SK-N-SH (cell line): ENCODE results near the gene ARHGAP26. TPM values are rescaled to one million over a fixed set of nuclear protein-coding genes. Genes with fewer than 3 reads are reported as not detected.

Experiments used
- CTCF ChIA-PET: fragments of 300-600, 350-600 bp; formaldehyde crosslinking; extraction: SDS; loops from one replicate; lab custom pipeline; 2021; lab: Yijun Ruan, JAX
- POLR2A ChIA-PET: fragments of 350-600 bp; sonication (Branson Sonifier 250); formaldehyde crosslinking; extraction: SDS; loops from one replicate; lab custom pipeline; 2020; ENCODE audit warnings: antibody characterized with exemption, inconsistent platforms; lab: Yijun Ruan, JAX
- DNase-seq: peaks from one replicate; pipeline ENCODE4 v3.0.0; 2012
- H2AFZ ChIP-seq: fragments of 200-600 bp; sonication (generic); 2 replicates; pipeline ENCODE4 v1.8.1; 2016; ENCODE audit warnings: antibody characterized with exemption, mild to moderate bottlenecking, low read depth
- H3F3A ChIP-seq: fragments of 200-600 bp; sonication (generic); replicated peaks from 2 replicates; pipeline ENCODE3; 2016; ENCODE audit warnings: antibody characterized with exemption, mild to moderate bottlenecking; ENCODE audit not compliant: insufficient read depth
- H3K27ac ChIP-seq, 2 experiments: fragments of 200-500 bp in 1 of 2; fragments of 200-600 bp in 1 of 2; sonication (Bioruptor generic) in 1 of 2; sonication (generic), shearing (Covaris generic) in 1 of 2; 2 replicates each; pipeline versions ENCODE4 v1.5.1 to v1.6.1; 2014 to 2016; ENCODE audit warnings: low read depth in 2 of 2, inconsistent platforms in 1 of 2, low read length in 1 of 2, mild to moderate bottlenecking in 1 of 2, mixed read lengths in 1 of 2
- H3K27me3 ChIP-seq: fragments of 200-600 bp; sonication (generic), shearing (Covaris generic); 2 replicates; pipeline ENCODE4 v1.6.1; 2016; ENCODE audit warnings: mixed run types; ENCODE audit not compliant: insufficient read depth
- H3K36me3 ChIP-seq, 2 experiments: fragments of 200-500 bp in 1 of 2; fragments of 200-600 bp in 1 of 2; sonication (Bioruptor generic) in 1 of 2; sonication (generic) in 1 of 2; replicated peaks in 1 of 2; 2 replicates each; pipeline versions ENCODE3 to v1.5.1; 2014 to 2016; ENCODE audit warnings: low read length in 1 of 2, mild to moderate bottlenecking in 1 of 2; ENCODE audit not compliant: insufficient read depth in 2 of 2, control insufficient read depth in 1 of 2
- H3K4me1 ChIP-seq, 2 experiments: fragments of 200-500 bp in 1 of 2; fragments of 200-600 bp in 1 of 2; sonication (Bioruptor generic) in 1 of 2; sonication (generic), shearing (Covaris generic) in 1 of 2; 2 replicates each; pipeline versions ENCODE4 v1.5.1 to v1.6.1; 2014 to 2016; ENCODE audit warnings: low read depth in 1 of 2, low read length in 1 of 2, mixed run types in 1 of 2; ENCODE audit not compliant: insufficient read depth in 2 of 2, control insufficient read depth in 1 of 2
- H3K4me2 ChIP-seq: fragments of 200-600 bp; sonication (generic), shearing (Covaris generic); 2 replicates; pipeline ENCODE4 v1.6.1; 2017; ENCODE audit warnings: mixed run types
- H3K4me3 ChIP-seq, 2 experiments: fragments of 200-500 bp in 1 of 2; fragments of 200-600 bp in 1 of 2; sonication (Bioruptor generic) in 1 of 2; sonication (generic), shearing (Covaris generic) in 1 of 2; 2 replicates each; pipeline versions ENCODE4 v1.5.1 to v1.8.1; 2014 to 2016; ENCODE audit warnings: low read depth in 2 of 2, inconsistent platforms in 1 of 2, low read length in 1 of 2, mild to moderate bottlenecking in 1 of 2, mixed read lengths in 1 of 2, moderate library complexity in 1 of 2
- H3K79me2 ChIP-seq: fragments of 200-600 bp; sonication (generic); 2 replicates; pipeline ENCODE4 v1.8.1; 2017; ENCODE audit warnings: mild to moderate bottlenecking; ENCODE audit not compliant: insufficient read depth
- H3K9ac ChIP-seq: fragments of 200-600 bp; sonication (generic); 2 replicates; pipeline ENCODE4 v1.6.1; 2017; ENCODE audit warnings: mixed run types
- H3K9me2 ChIP-seq: fragments of 200-600 bp; sonication (generic); 2 replicates; pipeline ENCODE4 v1.6.1; 2017; ENCODE audit warnings: mixed run types
- H3K9me3 ChIP-seq: fragments of 200-600 bp; sonication (generic); 2 replicates; pipeline ENCODE4 v1.6.1; 2017; ENCODE audit warnings: mixed run types, mild to moderate bottlenecking, moderate library complexity
- H4K20me1 ChIP-seq: fragments of 200-600 bp; sonication (generic); 2 replicates; pipeline ENCODE4 v1.6.1; 2017; ENCODE audit warnings: mild to moderate bottlenecking, mixed run types; ENCODE audit not compliant: insufficient read depth
- FOSL2 ChIP-seq: IDR thresholded peaks from 2 replicates; pipeline ENCODE4 v1.4.0; 2012; ENCODE audit warnings: low read depth, mild to moderate bottlenecking, moderate library complexity, borderline replicate concordance
- FOXJ3 ChIP-seq: sonication (generic); formaldehyde crosslinking; IDR thresholded peaks from 2 replicates; pipeline ENCODE4 v1.5.1; 2020; ENCODE audit warnings: mild to moderate bottlenecking, missing genetic modification reagents
- MXI1 ChIP-seq: IDR thresholded peaks from 2 replicates; pipeline ENCODE4 v1.6.1; 2012; ENCODE audit warnings: mild to moderate bottlenecking, low read depth, low read length, improper control_type of control experiment
- NFIC ChIP-seq: IDR thresholded peaks from 2 replicates; pipeline ENCODE4 v1.4.0; 2012; ENCODE audit warnings: borderline replicate concordance
- PBX3 ChIP-seq: IDR thresholded peaks from 2 replicates; pipeline ENCODE4; 2012
- USF1 ChIP-seq: IDR thresholded peaks from 2 replicates; pipeline ENCODE4 v1.4.0; 2012; ENCODE audit warnings: low read depth, borderline replicate concordance
- YY1 ChIP-seq: IDR thresholded peaks from 2 replicates; pipeline ENCODE4 v1.4.0; 2012; ENCODE audit warnings: low read depth, mild to moderate bottlenecking
- WGBS: methylation state at CpG from one replicate; pipeline ENCODE4 v1.1.6; 2017; ENCODE audit warnings: low lambda C conversion rate; 5-methylcytosine and 5-hydroxymethylcytosine counted together
- polyA plus RNA-seq, 3 experiments: library from polyadenylated mRNA; depleted of rRNA; stranded (reverse); fragments of >200 nt; gene quantifications; 2 replicates each; pipeline ENCODE4 v1.2.3, GENCODE V29; 2012
- TF ChIP-seq, protein P1 (sequence below): IDR thresholded peaks from 2 replicates; pipeline ENCODE4 v1.4.0; 2012; ENCODE audit warnings: low read depth

ARHGAP26 gene
- polyA plus RNA-seq, 1 of the 3 experiments (the other 2 are of a cell fraction), result 6.1 TPM

GRCh38 chr5:142815469-142815868 lies 45.3 kb downstream of the ARHGAP26 start:
- H3K27me3 ChIP-seq, result no peaks in the 10 kb centered on the region
- WGBS, result 97% methylated on average over 2 of the region's 2 CpGs
- H3K4me1 ChIP-seq, result peaks cover 23 to 41% of the 10 kb centered on the region in 2 experiments; a peak in 3 of 4 replicates
- POLR2A ChIA-PET, result no interaction called here
- H3K79me2 ChIP-seq, result no peaks in the 10 kb centered on the region
- H3K36me3 ChIP-seq, result no peaks in the 10 kb centered on the region
- H3K4me3 ChIP-seq, result no peak overlapping the region
- H3K27ac ChIP-seq, result no peak overlapping the region
- no peak overlapping the region for H3K9ac ChIP-seq
- H3K4me2 ChIP-seq, result no peak overlapping the region
- DNase-seq, result no peak
- CTCF ChIA-PET, result no interaction called here
- TF ChIP-seq PBX3 (no peak), FOXJ3 (no peak), YY1 (no peak)
- TF ChIP-seq, protein P1, sequence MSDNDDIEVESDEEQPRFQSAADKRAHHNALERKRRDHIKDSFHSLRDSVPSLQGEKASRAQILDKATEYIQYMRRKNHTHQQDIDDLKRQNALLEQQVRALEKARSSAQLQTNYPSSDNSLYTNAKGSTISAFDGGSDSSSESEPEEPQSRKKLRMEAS, result no peak
- H3F3A ChIP-seq, result peaks cover 2% of the 10 kb centered on the region
- H2AFZ ChIP-seq, result no peak overlapping the region
- H3K9me3 ChIP-seq, result no peaks in the 10 kb centered on the region
- no peaks in the 10 kb centered on the region for H4K20me1 ChIP-seq
- no peaks in the 10 kb centered on the region for H3K9me2 ChIP-seq

DNA sequence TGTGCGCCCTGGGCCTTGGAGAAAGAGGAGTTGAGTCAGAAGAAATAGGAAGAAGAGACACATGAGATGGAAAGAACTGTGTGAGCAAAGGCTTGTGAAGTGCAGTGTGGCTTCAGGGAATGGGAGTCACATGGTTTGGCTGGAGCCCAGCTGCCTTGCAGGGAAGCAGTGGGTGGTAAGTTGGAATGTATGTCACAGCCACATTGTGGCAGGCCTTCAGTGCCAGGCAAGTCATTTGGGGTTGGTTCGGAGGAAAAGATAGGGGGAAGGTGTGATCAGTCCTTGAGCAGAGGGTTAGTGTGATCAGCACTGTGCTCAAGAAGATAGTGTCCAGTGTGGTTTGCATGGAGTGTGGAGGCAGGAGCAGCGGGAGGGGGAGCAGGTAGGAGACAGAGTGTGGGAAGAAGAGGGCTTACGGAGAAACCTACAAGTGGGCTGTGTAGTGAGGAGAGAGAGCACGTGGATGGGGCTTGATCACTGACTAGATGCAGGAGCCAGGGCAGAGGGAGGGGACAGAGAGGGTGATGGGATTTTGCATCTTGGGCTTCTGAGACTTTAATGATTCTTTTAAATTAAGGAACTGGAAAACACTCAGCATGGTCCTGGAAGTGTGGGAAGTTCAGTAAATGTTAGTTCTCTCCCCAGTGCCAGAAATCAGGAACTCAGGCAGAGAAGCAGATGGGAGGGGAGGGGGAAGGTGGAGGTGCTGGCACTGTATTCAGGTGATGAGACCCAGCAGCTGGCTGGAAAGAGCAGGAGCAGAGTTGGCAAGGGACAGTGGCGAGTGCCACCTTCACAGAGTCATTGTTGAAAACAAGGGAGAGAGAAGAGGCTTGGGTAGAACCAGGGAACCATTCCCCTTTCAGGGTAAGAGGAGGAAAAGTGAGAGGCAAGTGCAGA lies 46.6 kb downstream of the ARHGAP26 start:
- Histone ChIP-seq H4K20me1 (no peaks in the 10 kb centered on the region), H2AFZ (no peak overlapping the region), H3F3A (peaks cover 15% of the 10 kb centered on the region), H3K4me3 (no peak overlapping the region), H3K9ac (no peak overlapping the region), H3K4me1 (peaks cover 29 to 30% of the 10 kb centered on the region in 2 experiments; a peak in 3 of 4 replicates), H3K9me2 (no peaks in the 10 kb centered on the region), H3K79me2 (no peaks in the 10 kb centered on the region), H3K27me3 (no peaks in the 10 kb centered on the region), H3K4me2 (peak overlapping the region; percentile 21; the same call in 1 of the 2 replicates), H3K27ac (peak overlapping the region in 1 of 2 experiments; percentile 7; a peak in 1 of 4 replicates), H3K36me3 (no peaks in the 10 kb centered on the region), H3K9me3 (no peaks in the 10 kb centered on the region)
- CTCF ChIA-PET, result interaction anchor here (1.0 to 1.5 kb wide), 3 partner anchors 11 to 103 kb away, joined by 3 read pairs; no protein-coding TSS in a partner anchor
- DNase-seq, result no peak
- WGBS, result 90% methylated on average over 6 of the region's 6 CpGs
- POLR2A ChIA-PET, result no interaction called here
- TF ChIP-seq, protein P1, result peak; percentile 59
- TF ChIP-seq NFIC, result peak; percentile 61
- peak; percentile 30; the same call in 1 of the 2 replicates for TF ChIP-seq MXI1
- TF ChIP-seq FOSL2, result no peak
- TF ChIP-seq USF1, result peak; percentile 77
